Fibroblast of villous mesenchyme (primary cell): Measurements from ENCODE around the gene AURKA. TPM values are rescaled to one million over a fixed set of nuclear protein-coding genes. Genes with fewer than 3 reads are reported as not detected.

Source experiments
- DNase-seq: peaks from one replicate; pipeline ENCODE4 v3.0.0-alpha.2; 2010; ENCODE audit warnings: low read depth
- H3K4me3 ChIP-seq: 2 replicates; pipeline ENCODE4 v1.5.1; 2011; ENCODE audit warnings: low read depth, mild to moderate bottlenecking, low read length
- CTCF ChIP-seq: IDR thresholded peaks from 2 replicates; pipeline ENCODE4 v1.5.1; 2012; ENCODE audit warnings: low read depth, mild to moderate bottlenecking, low read length; ENCODE audit not compliant: insufficient read depth
- total RNA-seq: library from RNA; depleted of rRNA; stranded (reverse); fragments of >200 nt; gene quantifications from 2 replicates; pipeline ENCODE4 v1.2.3, GENCODE V29; 2012

The AURKA gene
- total RNA-seq, 1 donor, result 57.0 TPM

GRCh38 chr20:56423211-56423610 is 31.2 kb upstream of the AURKA start:
- no peak for TF ChIP-seq CTCF
- no peak overlapping the region for H3K4me3 ChIP-seq
- no peak for DNase-seq

- no peak for DNase-seq
- no peak for TF ChIP-seq CTCF
- H3K4me3 ChIP-seq, result no peak overlapping the region
Measured at GRCh38 chr20:56422824-56423189, 30.8 kb upstream of the AURKA start.

GRCh38 chr20:56422076-56422823 is 30.2 kb upstream of the AURKA start:
- no peak overlapping the region for H3K4me3 ChIP-seq
- peak; percentile 8 for TF ChIP-seq CTCF
- peak; percentile 79 for DNase-seq

- TF ChIP-seq CTCF, result no peak
- no peak for DNase-seq
- H3K4me3 ChIP-seq, result no peak overlapping the region
Measured at GRCh38 chr20:56420940-56421688, 29.1 kb upstream of the AURKA start.

GRCh38 chr20:56420028-56420427 is 28.0 kb upstream of the AURKA start:
- no peak overlapping the region for H3K4me3 ChIP-seq
- DNase-seq, result no peak
- no peak for TF ChIP-seq CTCF

- no peak for TF ChIP-seq CTCF
- DNase-seq, result peak; percentile 39
Measured at GRCh38 chr20:56418385-56418861, 26.4 kb upstream of the AURKA start.

GRCh38 chr20:56417911-56418310 is 25.9 kb upstream of the AURKA start:
- no peak for DNase-seq
- TF ChIP-seq CTCF, result no peak
- no peak overlapping the region for H3K4me3 ChIP-seq

More at GRCh38 chr20:56418385-56418861, 26.4 kb upstream of the AURKA start:
- H3K4me3 ChIP-seq, result no peak overlapping the region
